NT2/D1 (cell line): ENCODE results near the gene RP9.

Experiments used
- DNase-seq: peaks from one replicate; pipeline ENCODE4 v3.0.0-alpha.2; 2011; ENCODE audit warnings: low read depth, low spot score
- H3K27me3 ChIP-seq: 2 replicates; pipeline ENCODE4 v1.6.0; 2011; ENCODE audit warnings: mild to moderate bottlenecking; ENCODE audit not compliant: insufficient read length, insufficient read depth
- H3K36me3 ChIP-seq: 2 replicates; pipeline ENCODE4 v1.6.1; 2011; ENCODE audit warnings: mild to moderate bottlenecking, low read length, mixed read lengths; ENCODE audit not compliant: insufficient read depth, insufficient read length
- H3K4me1 ChIP-seq: 2 replicates; pipeline ENCODE4 v1.5.1; 2011; ENCODE audit not compliant: insufficient read depth, insufficient read length
- H3K4me3 ChIP-seq: 2 replicates; pipeline ENCODE4 v1.5.1; 2011; ENCODE audit warnings: low read depth; ENCODE audit not compliant: insufficient read length
- H3K9ac ChIP-seq: 2 replicates; pipeline ENCODE4 v1.6.0; 2011; ENCODE audit warnings: low read depth; ENCODE audit not compliant: insufficient read length
- H3K9me3 ChIP-seq: 2 replicates; pipeline ENCODE4 v1.5.1; 2011; ENCODE audit warnings: mild to moderate bottlenecking, low read length; ENCODE audit not compliant: insufficient read depth
- SUZ12 ChIP-seq: IDR thresholded peaks from 2 replicates; pipeline ENCODE4 v1.6.1; 2011; ENCODE audit not compliant: insufficient read length, insufficient read depth; ENCODE audit errors: extremely low read depth
- YY1 ChIP-seq: IDR thresholded peaks from 2 replicates; pipeline ENCODE4 v1.6.1; 2011; ENCODE audit not compliant: insufficient read length, insufficient read depth
- ZNF274 ChIP-seq: IDR thresholded peaks from 2 replicates; pipeline ENCODE4 v1.6.1; 2011; ENCODE audit warnings: mild to moderate bottlenecking, low read depth, low read length

Gene RP9

DNA sequence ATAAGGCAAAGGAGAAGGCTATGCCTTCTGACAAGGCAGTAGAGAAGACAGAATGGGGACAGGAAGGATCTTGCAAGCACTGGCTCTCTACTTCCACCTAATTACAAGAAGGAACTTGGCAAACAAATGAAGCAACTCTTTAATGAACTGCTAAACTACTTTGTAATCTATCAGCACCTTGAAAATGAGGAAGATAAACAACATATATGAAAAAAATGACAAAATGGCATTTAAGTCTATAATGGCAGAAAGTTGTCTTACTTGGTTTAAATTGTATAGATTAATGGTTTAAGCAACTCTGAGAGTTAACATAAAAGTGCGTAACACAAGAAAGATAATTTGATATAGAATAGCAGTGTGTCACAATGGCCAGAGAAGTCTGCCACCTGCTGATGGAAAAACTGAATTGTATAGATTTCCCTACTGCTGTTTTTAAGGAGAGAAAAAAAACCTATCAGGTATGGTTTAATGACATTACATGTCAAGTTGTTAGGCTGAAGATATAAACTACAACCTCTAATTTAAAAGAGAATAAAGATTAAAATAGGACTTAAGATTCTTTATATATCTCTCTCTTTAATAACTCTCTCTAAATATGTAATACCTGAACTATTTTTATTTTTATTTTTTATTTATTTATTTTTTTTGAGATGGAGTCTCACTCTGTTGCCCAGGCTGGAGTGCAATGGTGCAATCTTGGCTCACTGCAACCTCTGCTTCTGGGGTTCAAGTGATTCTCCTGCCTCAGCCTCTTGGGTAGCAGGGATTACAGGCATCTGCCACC is 58.5 kb downstream of the RP9 start:
- H3K4me3 ChIP-seq: no peak overlapping the region
- peak; percentile 18 for DNase-seq
- H3K4me1 ChIP-seq: no peaks in the 10 kb centered on the region

GRCh38 chr7:33048704-33049103 is 60.5 kb downstream of the RP9 start:
- no peak overlapping the region for H3K9ac ChIP-seq
- H3K4me1 ChIP-seq: no peaks in the 10 kb centered on the region
- peaks cover 5% of the 10 kb centered on the region for H3K36me3 ChIP-seq
- H3K27me3 ChIP-seq: no peaks in the 10 kb centered on the region
- TF ChIP-seq ZNF274: no peak
- no peak for TF ChIP-seq YY1
- no peak for TF ChIP-seq SUZ12
- no peaks in the 10 kb centered on the region for H3K9me3 ChIP-seq
- no peak for DNase-seq
- H3K4me3 ChIP-seq: no peak overlapping the region

More for the DNA sequence above, 58.5 kb downstream of the RP9 start:
- Histone ChIP-seq H3K36me3 (peaks cover 5% of the 10 kb centered on the region), H3K9ac (no peak overlapping the region), H3K27me3 (no peaks in the 10 kb centered on the region), H3K9me3 (no peaks in the 10 kb centered on the region)
- TF ChIP-seq SUZ12 (no peak), ZNF274 (no peak), YY1 (no peak)

DNA sequence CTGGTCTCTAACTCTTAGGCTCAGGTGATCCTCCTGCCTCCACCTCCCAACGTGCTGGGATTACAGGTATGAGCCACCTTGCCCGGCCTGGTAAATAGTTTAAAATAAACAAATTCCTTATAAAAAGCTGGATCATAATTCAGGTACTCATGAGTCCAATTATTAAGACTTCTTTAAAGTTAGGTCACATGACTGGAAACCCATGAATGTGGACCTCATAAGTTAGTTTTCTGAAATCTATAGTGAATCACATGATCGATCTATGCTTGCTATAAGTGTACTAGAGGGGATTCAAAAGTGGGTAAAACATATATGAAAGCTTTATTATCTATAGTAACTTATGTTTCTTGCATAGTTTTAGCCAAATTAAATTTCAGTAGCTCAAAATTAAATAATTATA is 60.9 kb downstream of the RP9 start:
- Histone ChIP-seq H3K9ac (no peak overlapping the region), H3K4me3 (no peak overlapping the region), H3K27me3 (no peaks in the 10 kb centered on the region), H3K36me3 (peaks cover 5% of the 10 kb centered on the region), H3K9me3 (no peaks in the 10 kb centered on the region), H3K4me1 (no peaks in the 10 kb centered on the region)
- DNase-seq: no peak
- TF ChIP-seq ZNF274 (no peak), YY1 (no peak), SUZ12 (no peak)

GRCh38 chr7:33044986-33045385 is 64.2 kb downstream of the RP9 start:
- Histone ChIP-seq H3K36me3 (peaks cover 2% of the 10 kb centered on the region), H3K4me1 (no peaks in the 10 kb centered on the region), H3K4me3 (no peak overlapping the region), H3K9me3 (no peaks in the 10 kb centered on the region), H3K27me3 (no peaks in the 10 kb centered on the region), H3K9ac (no peak overlapping the region)
- TF ChIP-seq ZNF274 (no peak), YY1 (no peak), SUZ12 (no peak)
- no peak for DNase-seq
